Testis (tissue), 3 donors: ENCODE measurements around the gene EFR3B. TPM values are rescaled to one million over a fixed set of nuclear protein-coding genes. Genes with fewer than 3 reads are reported as not detected.
"Not testable (repeated sequence)": the region's sequence is repeated elsewhere in the genome, so short reads cannot be mapped to it uniquely, and the experiment has no call there.

Source experiments
- DNase-seq: peaks from one replicate; pipeline ENCODE4 v3.0.0-alpha.2; 2019
- H3K27ac ChIP-seq, 2 donors: fragments of 200-600 bp; sonication (generic); one replicate each; pipeline ENCODE4 v1.5.1; 2019
- H3K27me3 ChIP-seq: fragments of 200-600 bp; sonication (generic); one replicate; pipeline ENCODE4 v1.5.1; 2019
- H3K36me3 ChIP-seq: fragments of 200-600 bp; sonication (generic); one replicate; pipeline ENCODE4 v1.5.1; 2017; ENCODE audit warnings: low read depth; ENCODE audit errors: missing control alignments
- H3K4me1 ChIP-seq: fragments of 200-600 bp; sonication (generic); one replicate; pipeline ENCODE4 v1.5.1; 2019
- H3K4me3 ChIP-seq, 2 donors: fragments of 200-600 bp; sonication (generic); one replicate each; pipeline ENCODE4 v1.5.1; 2017 to 2019
- H3K9me3 ChIP-seq: fragments of 200-600 bp; sonication (generic); one replicate; pipeline ENCODE4 v1.5.1; 2017
- CTCF ChIP-seq, 3 experiments: fragments of 450-650 bp in 2 of 3; fragments of 200-600 bp in 1 of 3; sonication (generic) in 1 of 3; IDR thresholded peaks; one replicate each; pipeline ENCODE4 v1.5.1; 2016 to 2019; ENCODE audit warnings: antibody characterized with exemption in 3 of 3, mild to moderate bottlenecking in 2 of 3, moderate library complexity in 1 of 3
- POLR2A ChIP-seq: fragments of 450-650 bp; IDR thresholded peaks from one replicate; pipeline ENCODE4 v1.6.1; 2017; ENCODE audit warnings: antibody characterized with exemption, mild to moderate bottlenecking, moderate library complexity
- WGBS, 2 donors: methylation state at CpG; one replicate each; pipeline ENCODE4 v1.1.5; 2018; 5-methylcytosine and 5-hydroxymethylcytosine counted together
- intact Hi-C: fragments of 100-400 bp; cut with DNase I; formaldehyde crosslinking; loops from one replicate; pipeline ENCODE4 v1.15.1; 2023; ENCODE audit warnings: low total_unique reads
- polyA plus RNA-seq: library from polyadenylated mRNA; stranded (reverse); fragments of 350-450 nt; fragmentation: Illumina TruSeq; extraction: RNeasy Lipid Tissue Mini Kit (QIAGEN cat#74804); gene quantifications from one replicate; pipeline ENCODE4 v1.2.3, GENCODE V29; 2014; ENCODE audit warnings: low read depth, low replicate concordance; ENCODE audit not compliant: insufficient read depth
- total RNA-seq, 2 donors: library from RNA; depleted of rRNA; stranded (reverse); fragments of >200 nt; gene quantifications; one replicate each; pipeline ENCODE4 v1.2.3, GENCODE V29; 2016

EFR3B gene
- total and polyA plus RNA-seq, 3 donors from 2014 or later = 3.0 to 3.7 (median 3.6) TPM

- Histone ChIP-seq H3K36me3 (no peaks in the 10 kb centered on the region), H3K4me1 (no peaks in the 10 kb centered on the region), H3K27ac (no peak overlapping the region), H3K4me3 (no peak overlapping the region), H3K9me3 (no peaks in the 10 kb centered on the region), H3K27me3 (no peaks in the 10 kb centered on the region)
- 80 to 82% methylated on average over 13 of the region's 13 CpGs for WGBS, 2 donors
- no peak for DNase-seq
- TF ChIP-seq POLR2A = no peak
- no peak for TF ChIP-seq CTCF (IDR thresholded peaks at IDR 0.05)
- intact Hi-C loops = no loop called here
These were observed 90.8 kb downstream of the EFR3B start for GRCh38 chr2:25132693-25133092.

DNA sequence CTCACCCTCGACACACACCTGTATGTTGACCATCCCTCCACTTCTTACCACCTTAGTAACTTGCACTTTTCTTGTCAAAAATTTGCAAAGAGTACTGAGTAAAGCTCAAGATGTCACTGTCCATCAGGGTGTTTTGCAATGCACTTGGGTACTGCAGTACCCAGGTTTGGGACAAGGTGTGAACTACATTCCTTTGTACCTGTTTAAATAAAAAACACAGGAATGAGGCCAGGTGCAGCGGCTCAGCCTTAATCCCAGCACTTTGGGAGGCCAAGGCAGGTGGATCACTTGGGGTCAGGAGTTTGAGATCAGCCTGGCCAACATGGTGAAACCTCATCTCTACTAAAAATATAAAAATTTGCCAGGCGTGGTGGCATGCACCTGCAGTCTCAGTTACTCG is 98.7 kb downstream of the EFR3B start:
- H3K27me3 ChIP-seq, H3K36me3 ChIP-seq, intact Hi-C loops, DNase-seq, H3K9me3 ChIP-seq, H3K4me1 ChIP-seq, H3K27ac ChIP-seq, H3K4me3 ChIP-seq: not testable (repeated sequence)
- 97% methylated on average over 4 of the region's 4 CpGs for WGBS, 2 donors

GRCh38 chr2:25141120-25141519 is 99.2 kb downstream of the EFR3B start:
- no peaks in the 10 kb centered on the region for H3K36me3 ChIP-seq
- whole genome bisulfite sequencing, 2 donors = 68 to 83% methylated on average over 4 to 8 of the region's 8 CpGs
- TF ChIP-seq POLR2A (no peak), CTCF (IDR thresholded peaks at IDR 0.05) (no peak)
- intact Hi-C loops = no loop called here
- H3K4me3 ChIP-seq = no peak overlapping the region
- no peaks in the 10 kb centered on the region for H3K4me1 ChIP-seq
- no peak overlapping the region for H3K27ac ChIP-seq
- DNase-seq = no peak
- H3K27me3 ChIP-seq = no peaks in the 10 kb centered on the region
- H3K9me3 ChIP-seq = no peaks in the 10 kb centered on the region

- TF ChIP-seq POLR2A (no peak), CTCF (IDR thresholded peaks at IDR 0.05) (no peak)
- Histone ChIP-seq H3K27me3 (no peaks in the 10 kb centered on the region), H3K4me1 (no peaks in the 10 kb centered on the region), H3K36me3 (no peaks in the 10 kb centered on the region), H3K9me3 (no peaks in the 10 kb centered on the region), H3K4me3 (no peak overlapping the region), H3K27ac (no peak overlapping the region)
- intact Hi-C loops = no loop called here
- no peak for DNase-seq
- WGBS, 2 donors = 84 to 85% methylated on average over 6 of the region's 6 CpGs
These were observed 103.9 kb downstream of the EFR3B start for GRCh38 chr2:25145803-25146202.

GRCh38 chr2:25146896-25147295 is 105.0 kb downstream of the EFR3B start:
- Histone ChIP-seq H3K27ac (no peak overlapping the region), H3K27me3 (no peaks in the 10 kb centered on the region), H3K9me3 (no peaks in the 10 kb centered on the region), H3K4me1 (no peaks in the 10 kb centered on the region), H3K4me3 (no peak overlapping the region), H3K36me3 (no peaks in the 10 kb centered on the region)
- intact Hi-C loops = no loop called here
- TF ChIP-seq POLR2A (no peak), CTCF (IDR thresholded peaks at IDR 0.05) (no peak)
- WGBS, 2 donors = 93 to 95% methylated on average over 9 to 10 of the region's 10 CpGs
- no peak for DNase-seq
